H1 (cell line): ENCODE measurements around the gene KLF7. TPM values are rescaled to one million over a fixed set of nuclear protein-coding genes. Genes with fewer than 3 reads are reported as not detected.

Experiments used
- CTCF ChIA-PET: fragments of 300-600 bp; sonication (Branson Sonifier 250); formaldehyde crosslinking; loops from one replicate; lab custom pipeline; 2021; ENCODE audit not compliant: partially characterized antibody; lab: Charles Lee
- POLR2A ChIA-PET: fragments of 300-600 bp; sonication (Branson Sonifier 250); formaldehyde crosslinking; loops from one replicate; lab custom pipeline; 2021; ENCODE audit warnings: inconsistent platforms; ENCODE audit not compliant: partially characterized antibody; lab: Charles Lee
- DNase-seq, 2 experiments: peaks; one replicate each; pipeline versions ENCODE4 v3.0.0 to v3.0.0-alpha.2; 2010 to 2022; ENCODE audit warnings: low spot score in 2 of 2, low read depth in 1 of 2, mixed read lengths in 1 of 2
- FAIRE-seq: peaks from 2 replicates; lab custom pipeline; 2011; peaks lifted over from hg19 to GRCh38; lab: Jason Lieb, UNC
- H2AFZ ChIP-seq: 2 replicates; pipeline ENCODE4 v1.8.1; 2012; ENCODE audit warnings: low read length, inconsistent platforms
- H2AK5ac ChIP-seq: 2 replicates; pipeline ENCODE4 v1.6.1; 2013; ENCODE audit warnings: low read depth, low read length
- H2BK120ac ChIP-seq: replicated peaks from 2 replicates; pipeline ENCODE3; 2013; ENCODE audit warnings: low read depth, low read length, inconsistent platforms
- H2BK12ac ChIP-seq: 2 replicates; pipeline ENCODE4 v1.6.1; 2013; ENCODE audit warnings: low read depth, low read length
- H2BK15ac ChIP-seq: 2 replicates; pipeline ENCODE4 v1.6.1; 2013; ENCODE audit warnings: low read length
- H2BK20ac ChIP-seq: 2 replicates; pipeline ENCODE4 v1.6.1; 2013; ENCODE audit warnings: low read length
- H2BK5ac ChIP-seq: 2 replicates; pipeline ENCODE4 v1.6.1; 2013; ENCODE audit warnings: low read depth, low read length
- H3K14ac ChIP-seq: 2 replicates; pipeline ENCODE4 v1.6.1; 2013; ENCODE audit warnings: inconsistent platforms; ENCODE audit not compliant: insufficient read length
- H3K18ac ChIP-seq: 2 replicates; pipeline ENCODE4 v1.6.1; 2013; ENCODE audit warnings: low read length; ENCODE audit errors: extremely low read depth
- H3K23ac ChIP-seq: 2 replicates; pipeline ENCODE4 v1.6.1; 2013; ENCODE audit warnings: inconsistent platforms; ENCODE audit not compliant: insufficient read length
- H3K23me2 ChIP-seq: 2 replicates; pipeline ENCODE4 v1.6.1; 2013; ENCODE audit warnings: low read depth, low read length
- H3K27ac ChIP-seq: 2 replicates; pipeline ENCODE4 v1.6.1; 2011; ENCODE audit warnings: low read depth, low read length, inconsistent platforms
- H3K27me3 ChIP-seq, 4 experiments: replicated peaks in 1 of 4; 1 replicate in 1 of 4; 2 replicates in 3 of 4; pipeline versions ENCODE4 v1.6.1 to v1.8.1; 2011 to 2013; ENCODE audit warnings: low read length in 3 of 4, mild to moderate bottlenecking in 3 of 4, inconsistent platforms in 2 of 4, mixed read lengths in 2 of 4, moderate library complexity in 1 of 4; ENCODE audit not compliant: control insufficient read depth in 3 of 4, insufficient read depth in 3 of 4; ENCODE audit errors: extremely low read depth in 1 of 4
- H3K36me3 ChIP-seq, 4 experiments: 2 replicates each; pipeline versions ENCODE4 v1.6.1 to v1.8.1; 2011 to 2013; ENCODE audit warnings: mild to moderate bottlenecking in 4 of 4, low read length in 3 of 4, moderate library complexity in 2 of 4, control low read depth in 1 of 4, inconsistent platforms in 1 of 4; ENCODE audit not compliant: insufficient read depth in 4 of 4, control insufficient read depth in 2 of 4
- H3K4ac ChIP-seq: replicated peaks from 2 replicates; pipeline ENCODE3; 2013; ENCODE audit warnings: low read length, low read depth, mixed read lengths, inconsistent platforms; ENCODE audit not compliant: insufficient read length
- H3K4me1 ChIP-seq, 4 experiments: replicated peaks in 1 of 4; 1 replicate in 1 of 4; 2 replicates in 3 of 4; pipeline versions ENCODE4 v1.6.1 to v1.8.1; 2011 to 2013; ENCODE audit warnings: low read length in 3 of 4, inconsistent platforms in 2 of 4, mixed read lengths in 1 of 4; ENCODE audit not compliant: insufficient read depth in 4 of 4, control insufficient read depth in 3 of 4
- H3K4me2 ChIP-seq, 2 experiments: 2 replicates each; pipeline versions ENCODE4 v1.6.1 to v1.8.1; 2011 to 2013; ENCODE audit warnings: low read depth in 2 of 2, low read length in 2 of 2, control low read depth in 1 of 2, inconsistent platforms in 1 of 2, mild to moderate bottlenecking in 1 of 2; ENCODE audit not compliant: insufficient read depth in 1 of 2
- H3K4me3 ChIP-seq, 4 experiments: fragments of 200-600, 300-600 bp in 1 of 4; sonication (generic), shearing (Covaris generic), sonication (Bioruptor Twin) in 1 of 4; 2 replicates each; pipeline versions ENCODE4 v1.5.1 to v1.8.1; 2011 to 2016; ENCODE audit warnings: low read length in 4 of 4, low read depth in 3 of 4, control low read depth in 2 of 4, inconsistent platforms in 2 of 4, mild to moderate bottlenecking in 2 of 4, mixed read lengths in 1 of 4, moderate library complexity in 1 of 4; ENCODE audit not compliant: insufficient read depth in 2 of 4; ENCODE audit errors: extremely low read depth in 1 of 4
- H3K56ac ChIP-seq: replicated peaks from 2 replicates; pipeline ENCODE3; 2013; ENCODE audit warnings: low read depth, mild to moderate bottlenecking, mixed read lengths, low read length, inconsistent platforms; ENCODE audit not compliant: insufficient read length
- H3K79me1 ChIP-seq: 2 replicates; pipeline ENCODE4 v1.6.1; 2013; ENCODE audit warnings: low read depth, low read length, control low read depth
- H3K79me2 ChIP-seq, 2 experiments: 2 replicates each; pipeline versions ENCODE4 v1.6.1 to v1.8.1; 2012 to 2013; ENCODE audit warnings: low read length in 2 of 2, mild to moderate bottlenecking in 2 of 2, inconsistent platforms in 1 of 2; ENCODE audit not compliant: insufficient read depth in 2 of 2, control insufficient read depth in 1 of 2
- H3K9ac ChIP-seq, 4 experiments: replicated peaks in 1 of 4; 1 replicate in 1 of 4; 2 replicates in 3 of 4; pipeline versions ENCODE4 v1.6.1 to v1.8.1; 2011 to 2013; ENCODE audit warnings: low read depth in 3 of 4, low read length in 3 of 4, control low read depth in 2 of 4, mild to moderate bottlenecking in 2 of 4, moderate library complexity in 2 of 4, inconsistent platforms in 1 of 4; ENCODE audit errors: extremely low read depth in 1 of 4
- H3K9me3 ChIP-seq, 2 experiments: 2 replicates each; pipeline versions ENCODE4 v1.6.1 to v1.8.1; 2012 to 2013; ENCODE audit warnings: mild to moderate bottlenecking in 2 of 2, moderate library complexity in 2 of 2, control low read depth in 1 of 2, inconsistent platforms in 1 of 2, low read depth in 1 of 2, low read length in 1 of 2, mixed read lengths in 1 of 2; ENCODE audit not compliant: insufficient read depth in 2 of 2
- H4K20me1 ChIP-seq, 2 experiments: replicated peaks in 1 of 2; 2 replicates each; pipeline versions ENCODE3 to v1.8.1; 2011 to 2013; ENCODE audit warnings: inconsistent platforms in 2 of 2, low read length in 2 of 2, mild to moderate bottlenecking in 1 of 2; ENCODE audit not compliant: insufficient read depth in 2 of 2, control insufficient read depth in 1 of 2
- H4K5ac ChIP-seq: 2 replicates; pipeline ENCODE4 v1.6.1; 2013; ENCODE audit warnings: low read length, low read depth, mixed read lengths, inconsistent platforms; ENCODE audit not compliant: insufficient read length
- H4K8ac ChIP-seq: 2 replicates; pipeline ENCODE4 v1.8.0; 2013; ENCODE audit warnings: mild to moderate bottlenecking, moderate library complexity, low read length, inconsistent platforms; ENCODE audit not compliant: insufficient read depth; ENCODE audit errors: extremely low read depth
- H4K91ac ChIP-seq: replicated peaks from 2 replicates; pipeline ENCODE3; 2013; ENCODE audit warnings: low read length, mixed read lengths, inconsistent platforms; ENCODE audit not compliant: insufficient read length
- HDAC6 ChIP-seq: IDR thresholded peaks from one replicate; pipeline ENCODE4 v1.7.1; 2012; ENCODE audit warnings: low read depth, mild to moderate bottlenecking, inconsistent platforms, low read length, moderate library complexity
- MAFK ChIP-seq: IDR thresholded peaks from 2 replicates; pipeline ENCODE4 v1.6.1; 2012; ENCODE audit warnings: low read depth, mild to moderate bottlenecking, improper control_type of control experiment, low read length
- PHF8 ChIP-seq: fragments of 200-600 bp; sonication (generic); conservative IDR thresholded peaks from 2 replicates; pipeline ENCODE4 v1.7.1; 2012; ENCODE audit warnings: low read depth, mild to moderate bottlenecking, inconsistent platforms, low read length, moderate library complexity
- SAP30 ChIP-seq: fragments of 300-600 bp; sonication (generic); IDR thresholded peaks from 2 replicates; pipeline ENCODE4 v1.7.1; 2012; ENCODE audit warnings: low read length, moderate library complexity, mild to moderate bottlenecking, inconsistent platforms; ENCODE audit not compliant: insufficient read depth, insufficient replicate concordance
- TAF1 ChIP-seq: IDR thresholded peaks from 2 replicates; pipeline ENCODE4 v1.6.1; 2011; ENCODE audit warnings: mild to moderate bottlenecking, low read depth, low read length
- WGBS, 2 experiments: shearing (Covaris generic) in 1 of 2; methylation state at CpG; one replicate each; pipeline versions ENCODE4 v1.1.6 to v1.1.7; 2013 to 2015; ENCODE audit warnings: low lambda C conversion rate in 2 of 2, mixed read lengths in 2 of 2, inconsistent platforms in 1 of 2, low coverage in 1 of 2, missing lambda C conversion rate in 1 of 2; ENCODE audit not compliant: insufficient replicate concordance in 2 of 2, insufficient coverage in 1 of 2, insufficient read length in 1 of 2; ENCODE audit errors: extremely low coverage in 1 of 2, missing lambda C conversion rate in 1 of 2; 5-methylcytosine and 5-hydroxymethylcytosine counted together
- polyA plus RNA-seq, 7 experiments: library from polyadenylated mRNA; depleted of rRNA in 3 of 7; stranded (reverse) in 5 of 7; unstranded in 2 of 7; fragments of >200 nt in 5 of 7; fragments of 200-250 nt in 2 of 7; gene quantifications; 1 replicate in 5 of 7; 2 replicates in 1 of 7; 4 replicates in 1 of 7; pipeline versions ENCODE4 v1.2.1 to v1.2.3, GENCODE V29; 2011 to 2013; ENCODE audit warnings: missing spikeins in 2 of 7, mixed read lengths in 2 of 7
- total RNA-seq: library from RNA; stranded (reverse); fragmentation: NEBNext Ultra II Directional; extraction: Animal tissue kit (Norgen Biotek cat#: 25700); gene quantifications from 2 replicates; pipeline ENCODE4 v1.2.1, GENCODE V29; 2021

Gene KLF7
- total and polyA plus RNA-seq, 2 of the 8 experiments (the other 6 are each of a cell fraction or from before 2014, with no cell fraction given) = 9.6 to 23.3 TPM

DNA sequence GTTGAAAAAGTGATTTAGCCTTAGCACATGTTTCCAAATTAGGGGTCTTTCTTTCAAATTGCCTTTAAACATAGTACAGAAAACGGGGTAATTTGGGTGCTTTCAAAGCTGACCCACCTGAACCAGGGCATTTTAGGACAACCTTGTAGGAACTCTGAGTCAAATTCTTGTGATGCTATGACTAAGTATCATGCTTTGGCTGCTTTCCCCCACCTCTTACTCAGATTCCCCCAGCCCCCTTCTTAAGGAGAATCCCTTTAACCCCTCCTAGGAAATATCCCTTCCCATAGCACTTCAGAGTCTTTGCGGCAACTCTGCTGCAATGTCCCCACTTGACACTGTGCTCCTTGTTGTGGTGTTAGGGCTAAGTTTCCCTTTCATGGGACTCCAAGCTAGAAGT lies 18.6 kb upstream of the KLF7 start:
- H3K9me3 ChIP-seq = no peaks in the 10 kb centered on the region
- ChIA-PET POLR2A (no interaction called here), CTCF (interaction anchor here (1.4 to 1.7 kb wide), 2 partner anchors 29 to 383 kb away, joined by 3 to 4 read pairs; no protein-coding TSS in a partner anchor)
- H2BK15ac ChIP-seq = no peak overlapping the region
- no peak overlapping the region for H3K27ac ChIP-seq
- H2BK120ac ChIP-seq = no peak overlapping the region
- H3K79me1 ChIP-seq = no peaks in the 10 kb centered on the region
- no peak overlapping the region for H3K18ac ChIP-seq
- H3K4ac ChIP-seq = no peak overlapping the region
- H2BK5ac ChIP-seq = no peak overlapping the region
- TF ChIP-seq PHF8 (no peak), MAFK (no peak), HDAC6 (no peak), SAP30 (no peak), TAF1 (no peak)
- no peaks in the 10 kb centered on the region for H3K4me1 ChIP-seq
- H3K9ac ChIP-seq = no peak overlapping the region
- H2AFZ ChIP-seq = no peak overlapping the region
- H3K36me3 ChIP-seq = no peaks in the 10 kb centered on the region
- DNase-seq (no peak), FAIRE-seq (no peak)
- no peak overlapping the region for H4K5ac ChIP-seq
- no peak overlapping the region for H2BK20ac ChIP-seq
- H3K4me3 ChIP-seq = no peak overlapping the region
- H3K4me2 ChIP-seq = no peak overlapping the region
- no peak overlapping the region for H4K8ac ChIP-seq
- no peaks in the 10 kb centered on the region for H3K23me2 ChIP-seq
- no peak overlapping the region for H2AK5ac ChIP-seq
- 86% methylated on average over 2 of the region's 2 CpGs; no CpG with 5 or more reads in 1 of the 2 experiments for WGBS, 2 experiments
- no peak overlapping the region for H3K23ac ChIP-seq
- no peaks in the 10 kb centered on the region for H3K79me2 ChIP-seq
- no peak overlapping the region for H3K14ac ChIP-seq
- H3K27me3 ChIP-seq = no peaks in the 10 kb centered on the region
- H4K20me1 ChIP-seq = no peaks in the 10 kb centered on the region
- H4K91ac ChIP-seq = no peak overlapping the region
- H2BK12ac ChIP-seq = no peak overlapping the region
- no peak overlapping the region for H3K56ac ChIP-seq
